Endometrial microvascular endothelial cells (primary cell): ENCODE data around the gene SH3RF3. TPM values are rescaled to one million over a fixed set of nuclear protein-coding genes. Genes with fewer than 3 reads are reported as not detected.

Experiments
- in situ Hi-C: cut with HindIII; loops from 2 replicates; pipeline ENCODE4 v1.10.0; 2017; ENCODE audit warnings: low sequenced_read_pairs, low pct_unique_long_range_greater_than_20kb; ENCODE audit errors: inconsistent ontology term
- total RNA-seq: library from RNA; depleted of rRNA; stranded (reverse); fragments of >200 nt; gene quantifications from one replicate; pipeline ENCODE4 v1.2.3, GENCODE V29; 2015; ENCODE audit errors: inconsistent ontology term

SH3RF3 gene
- total RNA-seq, 1 donor from 2014 or later: 11.7 TPM

DNA sequence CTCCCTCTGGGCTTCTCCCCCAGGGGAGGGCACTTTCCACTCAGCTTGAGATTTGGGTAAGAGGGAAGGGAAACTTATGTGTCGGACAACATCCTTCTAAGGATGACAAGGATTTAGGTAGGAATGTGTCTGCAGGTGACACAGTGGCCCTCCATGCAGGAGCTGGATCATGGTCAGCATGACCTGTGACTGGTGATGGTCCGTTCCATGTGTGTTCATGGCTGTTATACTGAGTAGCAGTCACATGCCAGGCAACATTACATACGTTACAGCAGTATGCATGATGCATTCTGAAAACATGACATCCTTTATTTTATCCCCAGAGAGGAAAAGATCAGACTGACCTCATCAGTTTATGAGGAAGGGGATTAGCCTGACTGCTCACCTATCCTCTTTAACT, 292.6 kb downstream of the SH3RF3 start:
- in situ Hi-C loops: no loop called here

DNA sequence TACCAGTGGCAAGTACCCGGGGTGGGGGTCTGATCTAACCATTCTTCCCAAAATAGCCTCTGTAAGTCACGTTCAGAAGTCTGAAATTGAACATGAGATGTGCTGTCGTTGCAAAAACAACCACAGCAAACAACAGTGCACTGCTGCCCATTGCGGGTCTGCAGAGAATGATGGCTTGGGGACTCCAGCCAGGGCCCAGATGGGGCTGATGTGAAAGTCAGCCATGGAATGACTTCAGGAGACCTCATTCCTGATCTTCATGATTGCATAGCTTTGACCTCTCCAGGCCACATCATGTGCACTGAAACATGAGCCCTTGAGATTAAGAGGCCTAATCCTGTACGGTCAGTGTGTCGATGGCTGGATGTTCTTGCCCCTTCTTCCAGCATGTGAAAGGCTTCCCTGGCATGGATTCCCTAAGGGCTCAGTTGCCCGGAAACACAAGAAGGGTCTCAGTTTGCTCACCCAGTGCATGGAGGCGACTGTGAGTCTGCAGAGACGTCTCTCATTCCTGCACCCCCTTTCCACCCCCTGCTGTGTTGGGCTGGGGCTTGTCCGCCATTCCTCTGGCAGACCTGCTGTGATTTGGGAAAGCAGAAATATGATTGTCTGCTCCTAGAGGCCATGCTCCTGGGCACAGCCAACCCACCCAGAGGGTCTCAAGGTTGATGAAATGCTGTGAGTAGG, 293.2 kb downstream of the SH3RF3 start:
- in situ Hi-C loops: no loop called here

DNA sequence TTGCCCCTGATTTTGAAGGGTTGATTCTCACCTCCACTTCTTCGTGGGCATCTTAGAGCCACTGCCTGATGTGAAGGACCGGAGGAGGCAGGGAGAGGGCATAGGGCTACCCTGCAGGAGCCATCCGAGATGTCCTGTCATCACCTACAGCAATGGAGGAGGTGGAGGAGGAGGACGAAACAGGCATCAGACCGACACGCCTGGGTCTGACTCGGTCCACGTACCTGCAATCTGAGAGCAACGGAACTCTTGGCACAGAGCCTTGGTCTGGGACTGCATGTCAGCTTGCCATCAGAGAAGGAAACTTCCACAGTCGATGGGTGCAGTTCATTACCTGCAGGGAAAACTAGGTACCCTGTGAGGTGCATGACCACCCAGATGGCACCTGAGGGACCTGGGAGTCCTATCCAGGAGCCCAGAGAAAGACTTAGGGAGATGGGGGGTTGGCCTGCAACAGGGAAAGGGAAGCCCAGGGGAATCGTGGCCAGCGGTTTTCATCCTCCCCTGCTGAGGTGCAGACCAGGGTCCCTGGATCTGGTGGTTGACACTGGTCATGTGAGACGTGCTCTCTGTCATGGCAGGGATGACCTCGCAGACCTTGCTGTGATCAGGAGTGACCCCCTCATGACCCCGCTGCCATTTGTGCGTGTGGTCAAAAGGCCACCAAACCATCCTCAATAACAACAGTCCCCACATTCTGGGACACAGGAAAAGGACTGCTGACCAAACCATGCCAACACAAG, 293.9 kb downstream of the SH3RF3 start:
- in situ Hi-C loops: no loop called here

DNA sequence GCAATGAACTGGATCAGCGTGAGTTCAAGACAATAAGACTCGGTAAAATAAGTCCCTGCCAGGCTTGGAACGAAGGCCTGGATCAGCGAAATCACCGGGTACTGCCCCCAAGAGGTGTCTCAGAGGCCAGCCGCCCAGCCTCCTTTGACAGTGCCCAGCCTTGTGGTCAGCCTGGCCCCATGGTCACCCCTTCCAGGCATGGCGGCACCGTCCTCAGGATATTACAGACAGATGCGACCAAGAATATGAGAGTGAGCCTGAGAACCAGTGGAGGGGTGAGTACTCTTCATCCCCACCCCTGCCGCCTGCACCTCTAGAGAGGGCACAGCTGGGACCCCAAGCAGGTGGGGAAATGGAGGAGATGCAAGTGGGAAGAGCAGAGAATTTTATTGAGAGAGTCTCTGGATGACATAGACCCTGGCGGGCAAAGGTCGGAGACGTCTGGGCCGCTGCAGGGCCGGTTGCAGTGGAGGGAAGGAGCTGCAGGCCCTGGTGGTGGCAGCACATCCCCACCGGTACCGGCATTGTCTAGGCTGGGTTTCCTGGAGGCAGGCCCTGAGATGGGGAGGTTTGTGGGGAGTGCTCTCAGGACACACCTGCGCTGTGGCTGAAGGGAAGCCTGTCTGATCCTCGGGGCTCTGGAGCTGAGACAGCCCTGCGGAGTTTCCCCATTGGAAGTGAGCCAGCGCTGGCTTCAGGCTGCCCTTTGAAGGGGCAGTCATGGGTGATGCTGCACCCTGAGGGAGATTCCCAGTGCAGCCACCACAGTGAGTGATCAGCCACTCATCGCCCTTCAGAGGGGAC, 294.8 kb downstream of the SH3RF3 start:
- in situ Hi-C loops: no loop called here

DNA sequence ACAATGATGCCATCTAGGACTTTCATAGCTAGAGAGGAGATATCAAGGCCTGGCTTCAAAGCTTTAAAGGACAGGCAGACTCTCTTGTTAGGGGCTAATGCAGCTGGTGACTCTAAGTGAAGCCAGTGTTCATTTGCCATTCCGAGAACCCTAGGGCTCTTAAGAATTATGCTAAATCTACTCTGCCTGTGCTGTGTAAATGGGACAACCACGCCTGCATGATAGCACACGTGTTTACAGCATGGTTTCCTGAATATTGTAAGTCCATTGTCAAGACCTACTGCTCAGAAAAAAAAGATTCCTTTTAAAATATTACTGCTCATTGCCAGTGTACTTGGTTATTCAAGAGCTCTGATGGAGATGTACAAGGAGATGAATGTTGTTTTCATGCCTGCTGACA, 296.4 kb downstream of the SH3RF3 start:
- in situ Hi-C loops: no loop called here

DNA sequence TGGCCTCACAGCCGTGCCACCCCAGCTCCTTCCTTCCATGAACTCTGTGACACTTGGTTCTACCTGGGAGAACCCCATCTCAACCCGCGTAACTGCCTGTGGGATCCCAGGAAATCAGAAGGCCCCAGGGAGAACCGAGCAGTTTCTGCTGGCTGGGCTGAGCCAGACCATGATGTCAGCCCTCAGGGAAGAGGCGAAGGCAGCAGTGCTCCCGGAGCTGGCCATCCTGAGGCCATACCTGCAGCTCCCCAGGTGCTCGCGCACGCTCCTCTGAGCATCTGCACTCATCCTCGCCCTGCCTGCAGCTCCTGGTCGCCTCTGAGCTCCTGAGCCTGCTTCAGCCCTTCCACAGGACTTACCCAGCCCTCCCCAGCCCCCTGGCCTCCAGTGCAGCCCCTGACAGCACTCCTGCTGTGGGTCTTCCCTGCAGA, 298.7 kb downstream of the SH3RF3 start:
- in situ Hi-C loops: no loop called here

DNA sequence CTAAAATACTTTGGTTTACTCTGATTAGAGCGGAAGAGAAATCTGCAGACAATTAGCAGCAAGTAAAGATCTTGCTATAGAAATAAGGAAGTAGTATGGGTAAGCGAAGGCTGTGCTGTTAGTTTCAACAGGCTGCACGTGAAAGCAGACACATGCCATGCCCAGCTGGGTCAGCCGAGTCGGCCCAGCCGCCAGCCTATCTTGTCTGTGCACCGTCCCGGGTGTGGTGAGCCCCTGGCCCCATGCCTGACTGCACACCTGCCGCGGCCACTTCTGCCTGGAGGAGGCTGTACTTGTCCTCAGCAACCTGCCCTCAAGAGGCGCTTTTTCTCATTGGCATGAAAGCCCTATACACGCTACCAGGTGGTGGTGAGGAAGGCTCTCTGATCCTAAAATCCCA, 299.3 kb downstream of the SH3RF3 start:
- in situ Hi-C loops: no loop called here

DNA sequence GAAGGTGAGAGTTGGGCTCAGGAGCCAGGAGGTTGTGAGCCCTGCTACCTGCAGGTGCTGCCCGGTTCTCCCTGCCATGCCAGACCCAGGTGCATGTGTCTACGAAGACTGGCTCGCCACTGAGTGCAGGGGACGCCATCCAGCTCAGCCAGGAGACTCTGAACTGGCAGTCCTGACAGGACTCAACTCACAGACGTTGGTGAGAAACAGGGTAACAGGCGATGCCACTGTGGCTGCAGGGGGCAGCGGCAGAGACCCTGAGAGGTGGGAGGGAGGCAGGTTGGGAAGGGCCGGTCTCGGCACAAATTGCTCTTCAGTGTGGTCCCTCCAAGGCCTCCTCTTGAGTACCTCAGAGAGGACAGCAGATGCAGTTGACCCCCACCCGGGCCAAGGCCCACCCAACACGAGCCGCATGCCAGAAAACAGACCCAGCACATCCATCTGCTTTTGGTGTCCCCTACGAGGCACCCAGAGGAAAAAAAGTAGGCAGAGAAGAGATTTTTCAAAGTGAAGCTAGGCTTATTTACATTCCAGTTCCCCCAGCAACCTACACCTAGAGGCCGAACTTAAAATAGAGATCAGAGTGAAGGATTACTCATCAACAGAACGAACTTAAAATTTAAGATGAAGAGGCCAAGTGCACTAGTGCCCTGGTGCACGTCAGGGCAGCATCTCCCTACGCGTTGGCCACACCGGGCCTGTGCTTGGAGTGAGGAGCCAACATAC, 300.0 kb downstream of the SH3RF3 start:
- in situ Hi-C loops: no loop called here

DNA sequence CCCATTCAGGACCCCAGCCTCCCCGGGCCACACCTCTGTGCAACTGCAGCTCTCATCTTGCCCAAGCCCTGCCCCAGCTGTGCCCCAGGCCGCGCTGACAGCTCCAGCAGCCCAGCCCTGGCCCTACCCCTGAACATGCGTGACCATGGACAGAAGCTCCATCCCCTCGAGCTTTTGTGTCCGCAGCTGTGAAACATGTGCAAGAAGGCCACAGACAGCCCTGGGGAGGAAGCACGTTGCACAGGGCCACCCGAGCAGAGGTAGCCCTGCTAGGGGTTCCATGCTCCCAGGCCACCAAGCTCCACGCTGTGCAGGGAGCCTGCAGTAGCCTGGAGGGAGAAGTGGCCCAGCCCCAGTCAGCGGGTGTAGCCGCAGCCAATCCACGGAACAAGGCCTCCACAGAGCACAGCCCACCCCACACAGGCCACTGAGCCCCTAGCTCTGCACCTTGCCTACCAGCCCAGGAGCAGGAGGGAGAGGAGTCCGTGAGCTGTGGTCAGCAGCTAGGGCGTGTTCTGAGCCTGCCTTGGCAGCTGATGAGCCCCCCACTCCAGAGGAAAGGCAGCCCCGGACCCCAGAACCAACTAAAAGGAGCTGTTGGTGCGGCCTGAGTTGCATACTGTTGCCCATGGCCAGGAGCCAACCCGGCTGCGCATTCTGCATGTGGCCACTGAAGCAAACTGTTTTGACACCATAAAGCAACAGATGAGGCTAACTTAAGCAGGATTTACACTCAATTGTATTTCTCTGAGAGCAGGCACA, 300.7 kb downstream of the SH3RF3 start:
- in situ Hi-C loops: no loop called here

DNA sequence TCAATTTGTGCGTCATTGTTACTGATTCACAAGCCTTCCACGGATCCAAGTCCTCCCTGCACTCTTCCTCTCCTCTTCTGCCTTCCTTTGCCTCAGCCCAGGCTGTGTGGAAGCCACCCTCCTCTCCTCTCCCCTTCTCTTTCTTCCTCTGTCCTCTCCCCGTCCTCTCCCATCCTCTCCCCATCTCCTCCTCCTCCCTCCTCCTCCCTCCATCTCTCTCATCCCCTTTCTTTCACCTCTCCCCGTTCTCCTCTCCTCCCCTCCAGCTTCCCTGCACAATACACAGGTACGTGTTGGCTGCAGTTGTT, 301.3 kb downstream of the SH3RF3 start:
- in situ Hi-C loops: no loop called here

DNA sequence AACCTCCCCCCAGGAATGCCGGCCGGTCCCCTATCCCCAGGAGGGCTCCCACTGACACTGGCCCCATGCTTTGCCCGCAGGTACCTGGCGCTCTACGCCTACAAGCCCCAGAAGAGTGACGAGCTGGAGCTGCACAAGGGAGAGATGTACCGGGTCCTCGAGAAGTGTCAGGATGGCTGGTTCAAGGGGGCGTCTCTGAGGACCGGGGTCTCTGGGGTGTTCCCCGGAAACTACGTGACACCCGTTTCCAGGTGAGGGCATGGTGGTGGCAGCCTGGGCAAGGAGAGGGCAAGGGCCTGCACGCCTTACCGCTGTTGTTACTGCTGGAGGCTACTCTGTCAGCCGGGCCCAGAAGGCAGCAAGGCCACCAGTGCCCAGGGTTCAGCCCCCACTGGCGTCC, 303.4 kb downstream of the SH3RF3 start:
- in situ Hi-C loops: no loop called here

DNA sequence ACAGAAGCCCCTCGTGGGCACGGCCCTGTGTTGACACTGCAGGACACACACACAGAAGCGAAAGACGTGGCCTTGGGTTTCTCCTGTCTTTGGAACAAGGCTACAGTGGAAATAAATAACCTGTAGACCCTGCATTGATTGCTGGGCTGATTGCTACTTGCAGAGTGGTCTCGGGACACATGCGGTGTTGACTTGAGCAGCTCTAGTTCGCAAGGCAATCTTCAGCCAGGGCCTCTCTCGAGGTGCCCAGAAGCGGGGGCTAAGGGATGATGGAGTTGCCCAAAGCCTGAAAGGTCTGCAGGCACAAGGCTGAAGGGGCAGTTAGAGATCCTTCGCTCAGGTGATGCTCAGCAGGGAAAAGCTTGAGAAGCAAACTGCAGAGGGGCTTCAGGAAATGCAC, 304.5 kb downstream of the SH3RF3 start:
- in situ Hi-C loops: no loop called here

DNA sequence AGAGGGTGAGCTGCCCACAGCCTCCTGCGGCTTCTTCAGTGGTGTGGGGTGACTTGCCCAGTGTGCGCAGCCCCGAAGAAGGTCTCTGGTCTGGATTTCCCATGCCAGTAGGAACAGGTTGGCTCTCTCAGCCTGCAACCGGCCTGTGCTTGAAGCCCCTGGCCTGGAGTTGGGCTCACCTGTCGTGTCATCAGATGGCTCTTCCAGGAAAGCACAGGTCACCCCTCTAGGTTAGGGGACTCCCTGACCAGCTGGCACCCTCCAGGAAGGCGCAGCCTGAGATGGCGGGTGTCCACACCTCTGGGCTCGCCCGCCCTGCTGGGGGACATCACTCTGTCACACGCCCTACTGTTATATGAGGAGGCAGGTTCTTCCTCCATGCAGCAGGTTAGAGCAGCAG, 304.9 kb downstream of the SH3RF3 start:
- in situ Hi-C loops: no loop called here

DNA sequence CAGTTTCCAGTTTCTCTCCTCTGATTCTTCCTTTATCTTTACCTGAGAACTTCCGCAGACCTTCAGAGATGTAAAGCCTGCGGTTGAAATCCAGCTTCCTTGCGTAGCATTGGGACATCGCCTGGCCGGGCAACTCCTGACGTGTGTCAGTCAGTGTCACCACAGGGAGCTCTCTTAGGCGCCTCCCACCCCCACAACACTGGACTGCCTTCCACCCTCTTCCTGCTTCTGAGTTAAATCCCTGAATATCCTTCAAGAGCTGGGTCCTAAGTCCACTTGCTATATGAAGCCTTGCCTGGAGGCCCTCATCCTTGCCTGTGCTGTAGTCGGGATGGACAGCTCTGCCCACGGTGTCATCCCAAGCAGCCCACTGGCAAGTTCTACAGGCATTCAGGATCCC, 305.3 kb downstream of the SH3RF3 start:
- in situ Hi-C loops: no loop called here

DNA sequence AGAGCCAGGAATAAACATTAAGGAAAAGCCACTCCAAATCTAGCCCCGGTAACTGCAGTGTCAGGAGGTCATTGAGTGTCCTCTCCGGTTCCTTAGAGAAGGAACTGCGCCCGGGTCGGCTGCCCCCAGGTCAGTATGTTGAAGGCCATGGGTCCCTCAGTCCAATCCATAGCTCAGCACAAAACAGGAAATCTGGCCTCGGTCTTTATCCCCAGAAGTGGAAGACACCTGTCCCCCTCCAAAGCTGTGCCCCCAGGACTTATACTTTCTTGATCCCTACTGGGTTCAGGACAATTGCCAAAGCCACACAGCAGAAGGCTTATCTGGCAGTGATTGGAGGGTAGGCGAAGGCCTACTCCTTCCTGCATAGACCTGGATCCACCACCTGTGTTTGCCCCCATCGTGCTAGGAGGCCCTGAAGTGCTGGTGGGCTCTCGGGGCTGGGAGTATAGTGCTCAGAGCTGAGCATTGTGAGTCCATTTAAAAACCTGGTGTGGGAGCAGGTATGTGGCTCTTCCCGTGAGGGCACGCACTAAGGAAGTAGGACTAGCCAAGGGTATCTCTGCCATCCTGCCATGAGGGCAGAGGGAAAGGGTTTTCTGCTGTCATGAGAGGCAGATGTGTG, 306.2 kb downstream of the SH3RF3 start:
- in situ Hi-C loops: no loop called here

DNA sequence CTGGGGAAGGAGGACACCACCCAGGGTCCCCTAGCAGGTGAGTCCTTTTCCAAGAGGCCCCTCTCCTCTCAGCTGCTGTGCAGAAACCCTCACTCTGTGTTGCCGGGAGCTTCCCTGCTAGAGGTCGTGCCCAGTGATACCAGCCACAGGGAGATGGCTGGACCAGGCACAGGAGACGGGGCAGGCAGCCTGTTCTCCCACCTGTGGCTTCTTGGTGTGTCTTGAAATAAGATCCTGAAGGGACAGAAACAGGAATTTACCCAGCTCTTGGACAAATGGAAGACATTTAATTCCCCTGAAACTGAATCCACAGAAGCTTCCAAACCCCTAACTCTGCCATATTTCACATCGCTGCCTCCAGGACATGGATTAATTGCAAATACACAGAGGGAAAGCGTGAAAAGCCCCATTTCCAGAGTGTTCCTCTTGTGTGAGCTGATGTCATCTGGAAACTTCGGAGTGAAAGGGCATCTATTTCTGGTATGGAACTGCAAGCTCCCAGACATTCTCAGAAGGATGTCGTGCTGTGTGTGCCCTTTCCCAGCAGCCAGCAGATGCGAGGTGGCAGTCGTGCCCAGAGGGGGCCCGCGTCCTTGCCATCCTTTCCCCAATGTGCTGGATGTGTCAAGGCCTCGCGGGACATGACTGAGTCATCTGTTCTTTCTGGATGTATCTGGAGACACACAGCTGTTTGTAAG, 307.0 kb downstream of the SH3RF3 start:
- in situ Hi-C loops: no loop called here

DNA sequence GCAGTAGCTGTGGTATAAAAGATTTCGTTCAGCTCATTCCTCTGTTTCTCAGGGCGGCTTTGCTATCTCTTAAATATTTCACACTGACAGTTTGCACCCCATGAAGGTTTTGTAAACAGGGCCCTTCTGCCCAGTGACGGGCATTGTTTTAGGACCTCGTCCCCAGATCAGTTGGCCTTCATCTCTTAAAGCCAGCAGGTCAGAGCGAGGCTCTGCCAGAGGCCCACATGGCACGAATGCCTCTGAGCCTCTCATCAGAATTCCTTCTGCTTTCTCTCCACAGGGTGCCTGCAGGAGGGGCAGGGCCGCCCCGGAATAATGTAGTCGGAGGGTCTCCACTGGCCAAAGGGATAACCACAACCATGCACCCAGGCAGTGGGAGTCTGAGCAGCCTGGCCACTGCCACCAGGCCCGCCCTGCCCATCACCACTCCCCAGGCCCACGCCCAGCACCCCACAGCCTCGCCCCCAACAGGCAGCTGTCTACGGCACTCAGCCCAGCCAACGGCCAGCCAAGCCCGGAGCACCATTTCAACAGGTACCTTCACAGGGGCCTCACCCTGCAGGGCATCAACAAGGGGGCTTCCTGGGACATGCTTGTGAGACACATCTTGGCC, 307.7 kb downstream of the SH3RF3 start:
- in situ Hi-C loops: no loop called here
